IPS-NIHi11 (cell line): ENCODE results near the gene TGFBR3.

Experiments
- DNase-seq: peaks from one replicate; pipeline ENCODE4 v3.0.0; 2012; ENCODE audit warnings: mixed read lengths, low spot score

The TGFBR3 gene

GRCh38 chr1:91635763-91636162 is 250.2 kb downstream of the TGFBR3 start:
- DNase-seq, result no peak

- DNase-seq, result no peak
Measured at GRCh38 chr1:91633438-91633837, 252.5 kb downstream of the TGFBR3 start.

- no peak for DNase-seq
Measured at GRCh38 chr1:91631718-91632330, 254.1 kb downstream of the TGFBR3 start.

GRCh38 chr1:91630803-91631202 is 255.1 kb downstream of the TGFBR3 start:
- DNase-seq, result no peak
